ES-I3 (cell line): Measurements from ENCODE around the gene MEPE.

Experiments
- H3K36me3 ChIP-seq: 2 replicates; pipeline ENCODE4 v1.6.1; 2013; ENCODE audit warnings: mild to moderate bottlenecking, low read length, control low read depth, moderate library complexity; ENCODE audit not compliant: insufficient read depth
- H3K4me1 ChIP-seq: 2 replicates; pipeline ENCODE4 v1.6.1; 2013; ENCODE audit warnings: mild to moderate bottlenecking, control low read depth, low read length; ENCODE audit not compliant: insufficient read depth
- H3K9ac ChIP-seq: 2 replicates; pipeline ENCODE4 v1.6.1; 2013; ENCODE audit warnings: low read depth, mild to moderate bottlenecking, low read length, moderate library complexity
- H3K9me3 ChIP-seq: 2 replicates; pipeline ENCODE4 v1.6.1; 2013; ENCODE audit warnings: mild to moderate bottlenecking, low read length, moderate library complexity; ENCODE audit not compliant: control insufficient read depth, insufficient read depth

Gene MEPE

DNA sequence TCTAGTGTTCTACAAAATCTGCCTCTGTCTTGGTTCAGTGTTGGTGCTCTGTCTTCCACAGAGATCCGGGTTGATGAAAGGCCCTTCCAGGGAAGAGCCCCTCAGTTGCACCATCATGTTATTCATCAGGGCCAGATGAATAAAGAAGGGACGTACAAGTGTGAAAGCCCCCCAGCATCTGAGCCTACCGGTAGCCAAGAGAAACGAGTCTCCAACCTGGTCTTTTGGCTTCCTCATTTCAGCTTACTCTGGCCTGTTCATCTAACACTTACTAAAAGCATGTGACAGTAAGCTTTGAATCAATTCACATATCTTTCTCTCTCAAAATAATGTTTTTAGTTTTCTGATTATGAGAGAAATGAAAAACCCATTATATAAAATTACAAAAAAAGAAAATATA, 19.2 kb downstream of the MEPE start:
- no peak overlapping the region for H3K9ac ChIP-seq
- no peaks in the 10 kb centered on the region for H3K9me3 ChIP-seq
- H3K4me1 ChIP-seq = peaks cover 27% of the 10 kb centered on the region
- no peaks in the 10 kb centered on the region for H3K36me3 ChIP-seq

DNA sequence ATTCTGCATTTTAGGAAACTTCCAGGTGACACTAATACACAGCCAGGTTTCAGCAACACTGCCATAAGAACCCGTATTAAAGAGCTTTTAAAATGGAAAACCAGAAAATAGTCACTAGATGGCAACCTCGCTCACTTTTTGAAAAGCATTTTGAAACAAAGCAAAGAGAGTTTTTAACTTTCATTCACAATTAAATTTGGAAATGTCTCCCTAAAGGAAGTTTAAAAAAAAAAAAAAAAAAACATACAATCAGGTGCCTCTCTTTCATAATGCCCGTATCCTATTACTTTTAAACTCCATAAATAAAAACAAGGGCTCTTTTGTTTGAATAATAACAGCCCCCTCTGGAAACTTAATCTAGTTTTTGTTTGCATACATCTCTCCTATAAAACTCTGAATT, 20.3 kb downstream of the MEPE start:
- peak overlapping the region; percentile 19; the same call in 1 of the 2 replicates for H3K9ac ChIP-seq
- no peaks in the 10 kb centered on the region for H3K9me3 ChIP-seq

GRCh38 chr4:87853891-87854290, 21.1 kb downstream of the MEPE start:
- no peaks in the 10 kb centered on the region for H3K36me3 ChIP-seq
- no peaks in the 10 kb centered on the region for H3K9me3 ChIP-seq
- H3K4me1 ChIP-seq = peaks cover 30% of the 10 kb centered on the region
- H3K9ac ChIP-seq = no peak overlapping the region; the same call in 1 of the 2 replicates

More for the DNA sequence above, 20.3 kb downstream of the MEPE start:
- Histone ChIP-seq H3K36me3 (no peaks in the 10 kb centered on the region), H3K4me1 (peaks cover 30% of the 10 kb centered on the region)

- no peak overlapping the region for H3K9ac ChIP-seq
- peaks cover 30% of the 10 kb centered on the region for H3K4me1 ChIP-seq
- H3K36me3 ChIP-seq = no peaks in the 10 kb centered on the region
- H3K9me3 ChIP-seq = no peaks in the 10 kb centered on the region
These were observed 22.8 kb downstream of the MEPE start for GRCh38 chr4:87855559-87855958.

- H3K4me1 ChIP-seq = peaks cover 30% of the 10 kb centered on the region
- H3K9me3 ChIP-seq = no peaks in the 10 kb centered on the region
- H3K36me3 ChIP-seq = no peaks in the 10 kb centered on the region
- H3K9ac ChIP-seq = no peak overlapping the region; the same call in 1 of the 2 replicates
These were observed 24.0 kb downstream of the MEPE start for GRCh38 chr4:87856816-87857215.

DNA sequence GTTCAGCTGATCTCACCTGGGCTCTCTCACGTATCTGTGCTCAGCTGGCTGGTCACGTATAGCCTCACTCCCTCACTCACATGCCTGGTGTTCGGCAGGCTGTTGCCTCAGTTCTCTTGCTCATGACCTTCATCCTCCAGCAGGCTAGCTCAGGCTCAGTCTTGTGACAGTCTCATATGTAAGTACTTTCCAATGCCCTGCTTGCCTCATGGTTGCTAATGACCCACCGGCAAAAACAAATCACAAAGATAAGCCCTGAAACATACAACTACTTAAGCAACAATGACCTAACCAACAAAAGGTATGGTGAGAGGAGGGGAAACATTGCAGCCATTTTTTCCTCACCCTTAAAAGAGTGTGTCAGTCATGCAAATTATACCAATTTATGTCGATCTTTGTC, 25.0 kb downstream of the MEPE start:
- H3K9ac ChIP-seq = no peak overlapping the region
- peaks cover 27% of the 10 kb centered on the region for H3K4me1 ChIP-seq
- no peaks in the 10 kb centered on the region for H3K36me3 ChIP-seq
- no peaks in the 10 kb centered on the region for H3K9me3 ChIP-seq

DNA sequence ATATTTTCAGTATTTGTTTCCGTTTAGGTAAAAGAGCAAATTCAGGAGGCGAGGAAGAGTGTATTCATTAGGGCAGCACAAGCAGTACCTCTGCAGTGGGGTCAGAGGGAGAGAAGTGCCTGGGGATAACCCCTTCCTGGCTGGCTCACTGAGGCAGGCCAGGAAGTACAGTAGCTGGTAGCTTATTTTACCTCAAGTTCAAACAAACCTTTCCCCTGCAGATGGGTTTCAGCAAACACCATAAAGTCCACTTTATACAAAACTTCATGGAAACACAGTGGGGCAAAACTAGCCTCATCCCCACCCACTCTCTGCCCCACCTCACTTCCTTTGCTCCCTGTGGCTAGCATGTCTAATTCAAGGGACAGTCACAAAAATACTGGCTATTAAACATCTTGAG, 29.5 kb downstream of the MEPE start:
- Histone ChIP-seq H3K4me1 (peaks cover 19% of the 10 kb centered on the region), H3K9me3 (peaks cover 6% of the 10 kb centered on the region; the same call in 1 of the 2 replicates), H3K9ac (no peak overlapping the region), H3K36me3 (no peaks in the 10 kb centered on the region)

DNA sequence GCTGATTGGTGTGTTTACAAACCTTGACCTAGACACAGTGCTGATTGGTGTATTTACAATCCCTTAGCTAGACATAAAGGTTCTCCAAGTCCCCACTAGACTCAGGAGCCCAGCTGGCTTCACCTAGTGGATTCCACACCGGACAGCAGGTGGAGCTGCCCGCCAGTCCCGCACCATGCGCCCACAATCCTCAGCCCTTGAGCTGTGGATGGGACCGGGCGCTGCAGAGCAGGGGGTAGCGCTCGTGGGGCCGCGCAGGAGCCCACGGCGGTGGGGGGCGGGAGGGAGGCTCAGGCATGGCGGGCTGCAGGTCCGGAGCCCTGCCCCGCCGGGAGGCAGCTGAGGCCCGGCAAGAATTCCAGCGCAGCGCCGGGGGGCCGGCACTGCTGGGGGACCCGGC, 30.7 kb downstream of the MEPE start:
- H3K36me3 ChIP-seq = no peaks in the 10 kb centered on the region
- peaks cover 29% of the 10 kb centered on the region for H3K4me1 ChIP-seq
- peaks cover 6% of the 10 kb centered on the region; the same call in 1 of the 2 replicates for H3K9me3 ChIP-seq

GRCh38 chr4:87864321-87864720, 31.6 kb downstream of the MEPE start:
- Histone ChIP-seq H3K9ac (no peak overlapping the region), H3K36me3 (no peaks in the 10 kb centered on the region), H3K9me3 (peaks cover 6% of the 10 kb centered on the region; the same call in 1 of the 2 replicates), H3K4me1 (peaks cover 29% of the 10 kb centered on the region)

More for the DNA sequence above, 30.7 kb downstream of the MEPE start:
- H3K9ac ChIP-seq = no peak overlapping the region

- H3K9me3 ChIP-seq = peaks cover 6% of the 10 kb centered on the region; the same call in 1 of the 2 replicates
- peaks cover 29% of the 10 kb centered on the region for H3K4me1 ChIP-seq
- H3K9ac ChIP-seq = peak overlapping the region; percentile 18; the same call in 1 of the 2 replicates
- H3K36me3 ChIP-seq = no peaks in the 10 kb centered on the region
These were observed 32.5 kb downstream of the MEPE start for GRCh38 chr4:87865288-87865687.

DNA sequence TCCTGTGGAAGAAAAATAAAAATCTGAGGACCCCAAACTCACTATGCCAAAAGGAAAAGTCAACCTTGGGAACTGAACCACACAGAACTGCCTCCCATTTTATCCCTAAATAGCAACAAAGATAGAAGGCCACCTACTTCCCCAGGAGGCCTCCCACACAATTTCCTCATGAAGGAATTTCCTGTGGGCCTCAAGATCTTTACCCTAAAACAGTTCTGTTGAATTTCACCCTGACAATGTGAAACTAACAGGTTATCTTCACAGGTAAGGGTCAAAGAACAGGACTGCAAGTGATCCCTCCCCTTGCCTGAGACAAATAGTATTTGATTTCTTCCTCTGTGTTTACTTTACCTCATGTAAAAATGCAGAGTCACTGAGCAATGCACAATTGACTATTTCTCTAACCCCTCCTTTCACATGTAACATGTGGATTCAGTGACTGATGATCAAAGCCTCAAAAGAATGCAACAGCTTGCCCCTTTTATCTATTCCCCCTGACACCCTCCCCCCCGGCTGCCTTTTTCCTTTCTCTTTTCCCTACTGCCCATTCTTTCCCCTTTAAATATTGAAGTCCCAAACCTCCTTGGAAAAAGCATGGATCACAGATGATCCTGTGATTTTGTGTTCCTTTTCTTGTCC, 33.3 kb downstream of the MEPE start:
- Histone ChIP-seq H3K36me3 (no peaks in the 10 kb centered on the region), H3K9me3 (peaks cover 6% of the 10 kb centered on the region; the same call in 1 of the 2 replicates), H3K4me1 (peaks cover 29% of the 10 kb centered on the region), H3K9ac (peak overlapping the region; percentile 18; the same call in 1 of the 2 replicates)

- peaks cover 6% of the 10 kb centered on the region; the same call in 1 of the 2 replicates for H3K9me3 ChIP-seq
- no peaks in the 10 kb centered on the region for H3K36me3 ChIP-seq
- no peak overlapping the region for H3K9ac ChIP-seq
- peaks cover 29% of the 10 kb centered on the region for H3K4me1 ChIP-seq
These were observed 35.8 kb downstream of the MEPE start for GRCh38 chr4:87868522-87868921.

- Histone ChIP-seq H3K9me3 (no peaks in the 10 kb centered on the region), H3K4me1 (peaks cover 13% of the 10 kb centered on the region), H3K9ac (no peak overlapping the region), H3K36me3 (no peaks in the 10 kb centered on the region)
These were observed 39.3 kb downstream of the MEPE start for GRCh38 chr4:87872028-87872427.

DNA sequence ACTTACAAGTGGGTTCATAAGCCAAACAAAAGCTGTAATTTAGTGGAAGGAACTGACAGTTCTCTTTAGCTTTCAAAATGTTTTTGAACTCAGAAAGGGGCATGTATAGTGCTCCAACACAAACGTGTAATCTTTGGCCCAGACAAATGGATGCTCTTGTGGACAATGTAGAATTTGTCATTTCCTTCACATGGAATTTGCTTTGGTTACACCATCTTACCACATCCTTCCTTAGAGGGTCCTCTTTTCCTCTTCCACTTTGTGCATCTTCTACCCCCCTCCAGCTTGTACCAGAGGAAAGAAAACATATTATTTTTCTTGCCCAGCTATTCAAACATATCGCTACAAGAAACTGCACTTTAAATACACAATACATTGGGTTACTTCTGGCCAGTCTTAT, 42.4 kb downstream of the MEPE start:
- Histone ChIP-seq H3K9ac (no peak overlapping the region), H3K4me1 (no peaks in the 10 kb centered on the region), H3K9me3 (no peaks in the 10 kb centered on the region), H3K36me3 (no peaks in the 10 kb centered on the region)

- Histone ChIP-seq H3K36me3 (no peaks in the 10 kb centered on the region), H3K9ac (no peak overlapping the region), H3K9me3 (no peaks in the 10 kb centered on the region), H3K4me1 (no peaks in the 10 kb centered on the region)
These were observed 47.3 kb downstream of the MEPE start for GRCh38 chr4:87880106-87880505.
